ENCODE data around the gene PGS1.

Gene PGS1

DNA sequence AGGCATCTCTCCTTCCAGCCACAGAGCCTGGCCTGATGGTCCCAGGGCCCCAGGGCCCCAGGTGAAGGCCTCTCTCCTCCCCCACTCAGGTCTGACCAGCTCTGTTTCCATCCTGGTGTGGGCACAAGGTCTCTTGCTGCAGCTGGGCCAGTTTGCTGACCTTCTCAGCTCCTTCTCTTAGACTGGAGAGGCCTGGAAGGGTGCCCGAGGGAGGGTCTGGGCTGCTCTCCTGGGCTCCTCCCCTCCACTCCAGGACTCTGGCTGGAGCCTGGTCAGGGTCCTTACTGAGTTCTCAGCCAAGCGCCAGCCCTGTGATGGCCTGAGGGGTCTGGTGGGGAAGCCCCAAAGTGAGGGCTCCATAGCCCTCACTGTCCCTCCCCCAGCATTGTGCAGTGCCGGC, 31.0 kb upstream of the PGS1 start:
- no peak for DNase-seq (ENCODE audit: low read depth)

- DNase-seq (ENCODE audit: low read depth), result no peak
Observed at GRCh38 chr17:78348055-78348770, 30.2 kb upstream of the PGS1 start.

GRCh38 chr17:78349891-78350642, 28.4 kb upstream of the PGS1 start:
- DNase-seq (ENCODE audit: low read depth), result no peak

DNA sequence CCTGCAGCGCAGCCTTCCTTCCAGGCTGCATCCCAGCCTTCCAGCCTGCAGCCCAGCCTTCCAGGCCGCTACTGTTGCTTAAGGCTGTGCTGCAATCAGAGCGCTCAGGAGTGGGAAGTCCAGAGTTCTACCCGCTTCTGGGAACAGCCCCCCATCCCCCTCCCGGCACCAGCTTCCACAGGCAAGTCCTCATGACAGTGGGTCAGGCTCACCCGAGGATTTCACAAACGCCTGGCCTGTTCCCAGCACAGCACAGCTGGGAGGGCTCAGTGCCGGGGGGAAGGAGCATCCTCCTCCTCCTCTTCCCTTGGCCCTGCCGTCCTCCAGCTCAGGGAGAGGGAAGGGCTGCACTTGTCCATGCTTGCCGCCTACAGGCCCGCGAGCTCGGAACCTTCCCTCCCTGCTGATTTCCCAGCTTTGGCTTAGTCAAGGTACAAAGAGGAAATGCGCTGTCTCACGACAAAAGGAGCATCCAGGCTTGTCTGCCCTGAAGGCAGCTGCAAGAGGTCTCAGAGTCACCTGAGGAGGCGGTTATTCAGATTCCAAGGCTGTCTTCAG, 26.9 kb upstream of the PGS1 start:
- DNase-seq (ENCODE audit: low read depth), result no peak

DNA sequence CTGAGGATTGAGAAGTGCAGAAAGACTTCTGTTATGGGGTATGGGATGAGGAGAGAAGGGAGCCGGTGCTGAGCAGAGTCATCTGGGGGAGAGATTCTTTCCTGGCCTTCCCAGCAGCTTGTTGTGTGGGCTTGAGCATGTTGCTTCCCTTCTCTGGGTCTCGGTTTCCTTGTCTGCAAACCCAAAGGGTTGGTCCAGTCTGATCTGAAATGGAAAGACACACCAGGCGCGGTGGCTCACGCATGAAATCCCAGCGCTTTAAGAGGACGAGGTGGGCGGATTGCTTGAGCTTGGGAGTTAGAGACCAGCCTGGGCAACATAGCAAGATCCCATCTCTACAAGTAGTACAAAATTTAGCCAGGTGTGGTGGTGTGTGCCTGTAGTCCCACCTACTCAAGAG, 24.6 kb upstream of the PGS1 start:
- no peak for DNase-seq (ENCODE audit: low read depth)

DNA sequence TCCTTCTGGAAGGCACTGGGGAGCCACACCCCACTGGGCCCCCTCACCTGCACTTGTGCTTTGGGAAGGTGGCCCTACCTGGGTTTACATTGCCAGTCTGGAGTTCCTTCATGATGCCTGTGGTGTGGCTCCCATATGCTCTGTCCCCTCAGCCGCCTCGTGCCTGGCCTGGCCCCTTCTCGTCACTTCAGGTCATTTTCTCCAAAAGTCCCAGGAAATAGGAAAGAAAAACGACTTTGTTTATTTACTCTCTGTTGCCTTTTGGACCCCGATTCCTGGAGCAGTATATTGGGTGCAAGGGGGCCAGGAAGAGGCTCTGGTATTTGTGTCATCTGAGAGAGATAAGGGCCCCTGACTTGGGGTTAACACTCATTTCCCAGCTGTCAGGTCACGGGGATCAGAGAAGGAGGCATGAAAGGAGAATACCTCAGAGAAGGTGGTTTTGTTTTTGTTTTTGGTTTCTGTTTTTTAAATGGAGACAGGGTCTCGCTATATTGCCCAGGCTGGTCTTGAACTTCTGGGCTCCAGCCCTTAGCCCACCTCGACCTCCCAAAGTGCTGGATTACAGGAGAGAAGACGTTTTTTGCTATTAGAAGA, 23.3 kb upstream of the PGS1 start:
- no peak for DNase-seq (ENCODE audit: low read depth)

DNA sequence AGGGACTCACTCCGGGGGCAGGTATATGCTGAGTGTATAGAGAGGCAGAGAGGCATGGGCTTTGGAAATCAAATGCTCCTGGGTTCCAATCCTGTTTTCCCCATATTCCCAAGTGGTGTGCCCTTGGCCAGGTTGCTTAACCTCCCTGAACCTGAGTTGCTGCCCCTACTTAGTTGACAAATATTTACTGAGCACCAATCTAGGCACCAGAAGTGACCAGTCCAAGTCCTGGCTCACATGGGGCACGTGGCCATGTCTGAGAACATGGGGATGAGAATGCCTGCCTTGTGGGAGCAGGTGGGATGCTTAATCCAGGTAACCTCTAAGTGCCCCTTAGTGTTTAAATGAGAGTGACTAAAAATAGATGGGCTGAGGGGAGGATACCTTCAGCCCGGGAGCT, 22.7 kb upstream of the PGS1 start:
- no peak for DNase-seq (ENCODE audit: low read depth)

GRCh38 chr17:78356101-78356713, 22.2 kb upstream of the PGS1 start:
- DNase-seq (ENCODE audit: low read depth), result no peak

- no peak for DNase-seq (ENCODE audit: low read depth)
Observed at GRCh38 chr17:78357177-78357586, 21.3 kb upstream of the PGS1 start.

DNA sequence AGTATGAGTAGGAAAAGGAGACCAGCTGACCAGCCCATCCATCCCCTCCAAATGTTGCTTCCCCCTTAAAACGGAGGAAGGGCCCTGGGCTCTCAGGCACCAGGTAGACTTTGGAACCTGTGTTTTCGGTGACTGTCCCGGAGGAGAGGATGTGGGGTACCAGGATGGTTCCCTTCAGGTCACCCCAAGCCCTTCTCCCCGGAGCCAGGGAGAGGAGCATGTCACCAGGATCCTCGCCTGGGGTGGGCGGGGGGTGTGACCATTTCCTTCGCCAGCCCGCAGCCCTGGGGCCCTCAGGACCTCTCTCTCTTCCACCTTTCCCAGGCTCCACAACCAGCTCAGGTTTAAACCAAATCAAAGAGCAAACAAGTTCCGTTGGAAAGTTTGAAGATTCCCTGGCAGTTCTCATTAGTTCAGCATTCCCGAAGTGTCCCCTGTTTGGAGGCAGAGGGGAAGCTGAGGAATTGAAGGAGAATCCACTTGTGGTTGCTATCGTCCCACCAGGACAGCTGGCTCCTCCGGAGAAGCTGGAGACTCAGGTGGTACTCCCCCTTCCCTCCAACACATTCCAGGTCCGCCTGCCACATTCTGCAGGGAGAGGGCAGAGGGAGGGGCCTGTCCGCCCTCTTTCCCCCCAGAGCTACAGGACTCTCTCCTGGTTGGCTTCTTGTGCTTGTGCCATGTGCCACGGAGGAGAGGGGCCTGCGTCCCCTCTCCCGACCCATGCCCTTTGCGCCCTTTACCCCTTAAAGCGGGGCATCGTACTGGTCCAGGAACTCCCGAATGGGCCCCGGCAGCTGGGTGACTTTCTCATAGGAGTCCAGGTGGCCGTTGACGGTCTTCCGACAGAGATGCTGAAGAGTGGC, 20.5 kb upstream of the PGS1 start:
- DNase-seq (ENCODE audit: low read depth), result no peak

DNA sequence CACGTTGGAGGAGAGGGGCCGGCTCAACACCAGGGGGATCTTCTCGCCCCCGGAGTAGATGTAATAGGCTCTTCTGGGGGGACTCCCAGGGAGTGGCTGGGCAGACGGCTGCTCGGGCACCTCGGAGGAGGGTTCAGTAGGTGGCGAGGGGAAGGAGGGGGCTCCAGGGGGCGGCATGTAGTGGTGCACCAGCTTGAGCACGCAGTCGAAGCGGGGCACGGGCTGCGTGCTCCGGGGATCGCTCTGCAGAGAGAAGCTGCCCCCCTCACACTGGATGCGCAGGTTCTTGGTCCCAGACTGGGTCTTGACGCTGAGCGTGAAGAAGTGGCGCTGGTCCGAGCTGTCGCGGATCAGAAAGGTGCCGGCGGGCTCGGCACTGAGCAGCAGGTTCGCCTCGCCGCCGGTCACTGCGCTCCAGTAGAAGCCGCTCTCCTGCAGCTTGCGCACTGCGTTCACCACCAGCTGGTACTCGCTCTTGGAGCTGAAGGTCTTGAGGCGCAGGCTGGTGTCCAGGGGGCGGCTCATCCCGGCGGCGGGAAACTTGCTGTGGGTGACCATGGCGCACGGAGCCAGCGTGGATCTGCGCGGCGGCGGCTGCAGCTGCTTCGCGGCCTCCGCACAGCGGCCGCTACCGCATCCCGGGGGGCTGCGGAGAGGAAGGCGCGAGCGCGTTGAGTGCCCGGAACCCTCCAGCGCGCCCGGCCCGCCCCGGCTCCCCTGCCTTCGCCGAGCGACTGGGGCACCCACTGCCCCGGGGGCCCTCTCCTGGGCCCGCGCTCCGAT, 19.7 kb upstream of the PGS1 start:
- DNase-seq (ENCODE audit: low read depth), result no peak

- DNase-seq (ENCODE audit: low read depth), result no peak
Observed at GRCh38 chr17:78359321-78359996, 19.0 kb upstream of the PGS1 start.

DNA sequence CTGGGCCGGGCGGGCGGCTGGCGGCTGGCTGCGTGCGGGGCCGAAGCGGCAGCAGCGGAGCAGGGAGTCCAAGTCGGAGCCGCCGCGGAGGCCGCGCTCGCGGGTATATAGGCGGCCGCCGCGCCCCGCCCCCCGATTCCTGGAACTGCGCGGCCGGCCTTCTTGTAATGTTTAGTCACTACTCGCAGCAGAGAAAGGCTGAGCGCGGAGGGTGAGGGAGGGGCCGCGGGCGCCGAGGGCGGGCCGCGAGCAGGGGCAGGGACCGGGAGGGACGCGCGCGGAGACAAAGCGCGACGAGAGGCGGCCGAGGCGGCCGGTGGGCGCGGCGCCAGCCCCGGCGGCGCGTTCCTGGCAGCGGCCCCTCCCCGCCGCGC, 18.5 kb upstream of the PGS1 start, which contains the start of gene SOCS3:
Gene SOCS3 (minus strand): TSS at position 81 of the 374 bp plus-strand sequence. CDS start 982 bp downstream, outside the sequence.
- DNase-seq (ENCODE audit: low read depth), result no peak

DNA sequence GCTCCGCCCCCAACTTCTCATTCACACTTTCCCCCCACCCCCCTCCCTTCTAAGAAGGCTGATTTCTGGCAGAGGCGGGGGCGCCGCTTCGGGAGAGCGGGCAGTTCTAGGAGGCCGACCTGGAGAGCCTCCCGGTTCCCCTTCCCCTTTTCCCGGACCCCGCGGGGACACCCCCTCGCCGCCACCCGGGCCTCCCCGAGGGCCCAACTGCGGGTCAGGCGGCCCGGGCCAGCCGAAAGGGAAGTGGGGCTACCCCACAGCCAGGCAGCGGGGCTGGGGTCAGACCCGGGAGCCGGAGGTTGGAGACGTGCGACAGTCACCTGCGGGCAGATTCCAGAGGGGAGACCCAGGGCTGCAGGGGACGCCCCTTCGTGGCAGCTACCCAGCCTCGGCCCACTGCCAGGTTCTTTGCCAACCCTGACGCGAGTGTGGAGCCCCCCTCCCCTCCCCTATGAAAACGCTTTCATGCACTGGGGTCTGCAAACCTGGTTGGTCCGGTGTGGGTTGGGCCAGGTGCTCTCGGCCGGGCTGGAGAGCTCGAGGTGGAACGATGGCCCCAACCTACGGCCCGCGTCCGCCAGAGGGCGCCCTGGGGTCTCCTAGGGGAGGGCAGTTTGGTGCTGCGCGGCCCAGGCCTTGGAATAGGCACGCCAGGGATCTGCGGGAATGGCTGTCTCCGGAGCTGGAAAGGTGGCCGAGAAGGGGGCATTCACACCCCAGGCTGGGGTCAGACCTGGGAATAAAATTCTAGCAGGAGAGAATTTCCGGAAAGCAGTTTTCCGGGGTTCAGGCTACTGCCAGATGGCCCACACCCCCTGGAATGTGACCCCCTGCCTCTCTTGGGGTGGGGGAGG, 17.9 kb upstream of the PGS1 start:
- DNase-seq (ENCODE audit: low read depth), result no peak

GRCh38 chr17:78361225-78361701, 17.2 kb upstream of the PGS1 start:
- no peak for DNase-seq (ENCODE audit: low read depth)

GRCh38 chr17:78362232-78362631, 16.2 kb upstream of the PGS1 start:
- DNase-seq (ENCODE audit: low read depth), result no peak

- DNase-seq (ENCODE audit: low read depth), result no peak
Observed at GRCh38 chr17:78362671-78363070, 15.8 kb upstream of the PGS1 start.

GRCh38 chr17:78364436-78365281, 13.8 kb upstream of the PGS1 start:
- DNase-seq (ENCODE audit: low read depth), result no peak

Measured in HS-27A (cell line).